ENCODE results near the gene ADAMTS12.

The ADAMTS12 gene

DNA sequence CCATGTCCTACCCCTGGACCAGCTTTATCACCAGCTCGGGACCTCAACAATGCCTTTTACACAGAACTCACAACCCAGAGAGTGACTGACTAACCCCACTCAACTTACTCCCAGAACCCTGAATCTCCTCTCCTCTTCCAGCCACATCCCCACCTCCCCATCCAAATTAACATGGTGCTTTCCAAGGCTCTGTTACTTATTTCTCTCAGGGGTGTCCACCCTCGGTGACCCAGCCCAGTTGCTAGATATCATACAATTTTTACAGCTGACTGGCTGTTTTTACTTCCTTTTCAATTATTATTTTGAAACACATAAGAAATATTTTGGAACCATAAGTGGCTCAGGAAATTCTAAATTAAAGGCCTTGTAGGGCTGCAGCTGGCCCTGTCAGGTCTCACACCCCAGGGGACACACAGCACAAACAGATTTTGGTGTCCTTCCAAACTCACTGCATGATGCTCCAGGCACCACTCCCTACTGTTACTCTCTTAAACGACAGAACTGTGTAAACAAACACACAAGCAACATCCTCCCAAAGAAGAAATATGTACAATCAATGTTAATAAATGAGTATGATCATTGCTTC lies 180.6 kb downstream of the ADAMTS12 start:
- DNase-seq: no peak

DNA sequence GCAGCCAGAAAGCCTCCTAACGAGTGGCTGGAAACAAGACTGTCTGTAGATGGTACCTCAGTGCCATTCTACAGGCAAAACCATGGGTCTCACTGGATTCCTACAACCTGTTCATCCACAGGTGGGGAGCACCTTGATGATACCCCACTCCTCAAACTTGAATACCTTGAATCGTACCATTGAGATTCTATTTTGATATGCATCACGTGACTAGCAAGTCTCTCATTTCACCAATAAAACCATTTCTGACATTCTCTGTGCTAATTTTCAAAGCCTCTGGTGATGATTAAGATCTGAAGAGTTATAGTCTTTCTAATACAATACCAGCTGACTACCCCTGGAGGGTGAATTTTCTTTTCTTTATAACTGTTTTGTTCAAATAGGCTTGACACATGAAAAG lies 188.9 kb downstream of the ADAMTS12 start:
- no peak for DNase-seq

DNA sequence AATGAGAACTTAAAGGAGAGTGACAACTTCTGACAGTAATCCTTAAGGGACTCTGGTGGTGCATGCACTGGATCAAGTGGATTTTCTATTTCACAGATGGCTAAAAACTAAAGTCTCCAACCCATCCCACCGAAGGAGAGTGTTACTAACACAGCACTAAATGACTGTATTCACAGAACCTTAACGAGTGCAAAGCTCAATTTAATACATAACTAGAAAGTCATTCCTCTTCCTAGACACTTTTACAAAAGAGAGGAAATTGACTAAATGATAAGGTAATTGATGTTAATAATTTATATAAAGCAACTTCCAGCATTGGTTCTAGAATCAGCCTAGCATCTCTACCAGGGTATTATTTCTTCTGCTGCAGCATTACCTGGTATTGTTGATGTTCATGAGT lies 189.8 kb downstream of the ADAMTS12 start:
- DNase-seq: no peak

DNA sequence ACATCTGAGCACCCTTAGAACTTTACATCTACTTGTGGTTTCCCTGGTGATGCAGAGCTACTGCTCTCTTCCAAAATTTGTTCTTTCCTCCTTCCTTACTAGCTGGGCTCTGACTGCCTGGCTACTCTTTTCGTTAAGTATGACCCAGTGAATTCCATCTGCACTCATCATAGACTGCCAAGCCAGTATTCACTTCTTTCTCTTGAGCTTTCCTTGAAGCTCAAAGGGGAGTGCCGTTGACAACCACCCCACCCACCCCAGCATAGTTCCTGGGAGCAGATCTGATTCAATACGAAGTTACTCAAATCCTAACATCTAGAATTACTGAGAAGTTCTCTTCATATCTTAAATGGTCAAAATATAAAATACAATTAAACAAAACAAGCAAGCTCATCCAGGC lies 190.5 kb downstream of the ADAMTS12 start:
- no peak for DNase-seq

DNA sequence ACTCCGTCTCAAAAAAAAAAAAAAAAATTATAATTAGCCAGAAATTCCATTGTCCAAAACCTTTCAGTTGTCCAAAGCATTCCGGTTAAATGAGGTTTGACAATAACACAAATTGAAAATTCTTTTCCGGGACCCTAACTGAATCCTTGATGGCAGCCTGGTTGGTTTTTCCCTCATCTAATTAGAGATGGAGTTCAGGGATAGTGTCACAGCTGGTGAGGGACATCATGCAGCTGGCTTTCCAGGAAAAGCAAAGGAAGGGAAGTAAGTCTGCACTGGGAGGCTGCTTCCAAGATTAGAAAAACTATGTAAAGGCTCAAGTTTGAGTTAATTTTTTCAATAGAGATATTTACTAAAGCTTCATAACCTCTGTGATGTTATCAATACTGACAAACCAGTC lies 195.4 kb downstream of the ADAMTS12 start:
- DNase-seq: no peak

DNA sequence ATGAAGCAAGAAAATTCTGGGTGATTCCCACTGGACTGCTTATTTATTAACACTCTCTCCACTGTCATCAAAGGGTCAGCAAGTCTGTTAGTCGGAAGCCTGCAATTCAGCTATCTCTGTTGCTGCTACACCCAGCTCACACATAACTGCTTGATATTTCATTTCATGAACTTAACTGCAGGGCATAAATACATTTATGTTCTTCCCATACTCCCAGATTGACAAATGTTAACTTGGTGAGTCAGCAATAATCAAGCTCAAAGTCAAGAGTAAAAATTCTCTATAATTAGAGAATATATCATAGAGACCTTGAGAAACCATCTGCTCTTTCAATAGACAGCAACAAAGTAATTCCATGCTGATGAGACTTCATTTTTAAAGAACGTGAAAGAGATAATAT lies 198.8 kb downstream of the ADAMTS12 start:
- DNase-seq: no peak

DNA sequence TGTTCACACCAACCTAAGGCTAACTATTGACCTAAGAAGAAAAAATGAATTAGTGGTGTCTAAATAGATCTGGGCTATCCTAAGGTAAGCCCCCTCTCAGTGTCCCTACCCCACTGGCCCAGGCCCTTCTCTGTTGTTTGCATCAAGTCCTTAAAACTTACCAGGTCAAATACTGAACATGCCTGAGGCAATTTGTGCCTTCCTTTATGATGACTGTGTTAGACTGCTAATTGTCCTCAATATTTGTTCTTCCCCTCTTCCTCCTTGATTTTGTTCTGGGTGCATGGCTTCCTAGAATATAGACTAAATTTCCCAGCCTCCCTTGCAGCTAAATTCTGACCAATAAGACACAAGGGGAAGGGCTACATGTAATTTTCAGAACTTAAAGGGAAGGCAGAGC lies 199.9 kb downstream of the ADAMTS12 start:
- no peak for DNase-seq

DNA sequence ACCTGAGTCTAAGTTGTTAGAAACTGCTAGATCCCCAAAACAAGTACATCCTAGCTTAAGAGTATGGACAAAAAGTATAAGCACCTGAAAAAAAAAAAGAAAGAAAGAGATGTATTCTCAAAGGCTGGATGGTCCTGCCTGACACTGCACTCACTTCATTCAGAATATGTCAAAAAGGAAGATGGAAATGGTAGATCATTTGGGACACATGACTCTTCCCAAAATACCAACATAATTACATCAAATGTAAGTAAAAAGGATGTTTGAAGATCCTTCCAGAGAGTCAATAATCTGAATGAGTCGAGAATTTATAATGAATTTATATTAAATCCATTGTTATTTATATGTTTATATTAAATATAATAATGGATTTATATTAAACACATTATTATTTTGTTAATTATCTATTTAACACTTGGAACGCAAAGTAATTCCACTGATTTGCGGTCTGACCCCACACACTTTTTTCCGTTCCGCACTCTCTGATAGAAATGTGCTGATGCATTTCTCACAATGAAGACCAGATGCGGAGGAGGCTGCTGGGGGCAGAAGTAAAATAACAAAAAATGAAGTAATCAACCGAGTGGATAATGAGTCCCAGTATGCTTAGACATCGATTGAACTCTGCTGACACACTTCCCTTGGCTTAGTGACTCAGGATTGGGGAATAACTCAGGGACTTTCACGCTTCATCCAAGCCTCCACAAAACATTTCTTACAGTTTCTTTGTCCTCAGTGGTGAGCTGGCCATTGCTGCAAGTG lies 201.2 kb downstream of the ADAMTS12 start:
- no peak for DNase-seq

DNA sequence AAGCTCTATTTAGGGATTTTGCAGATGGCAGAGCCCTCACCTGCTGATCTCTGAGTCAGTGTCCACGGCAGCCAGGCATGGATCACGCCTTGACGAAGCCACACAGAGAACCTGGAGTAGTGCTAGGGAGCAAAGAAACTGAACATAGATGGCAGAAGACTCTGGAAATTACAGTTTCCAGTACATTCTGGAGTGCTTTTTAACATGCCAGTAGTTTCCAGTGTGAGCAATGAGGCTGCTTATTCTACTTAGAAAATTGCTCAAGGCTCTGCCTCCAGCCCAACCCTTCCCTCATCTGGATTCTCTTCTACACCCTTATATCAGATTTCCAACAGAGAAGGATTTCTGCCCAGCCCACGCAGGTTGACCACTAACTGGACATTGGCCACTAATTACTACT lies 203.3 kb downstream of the ADAMTS12 start:
- DNase-seq: no peak

DNA sequence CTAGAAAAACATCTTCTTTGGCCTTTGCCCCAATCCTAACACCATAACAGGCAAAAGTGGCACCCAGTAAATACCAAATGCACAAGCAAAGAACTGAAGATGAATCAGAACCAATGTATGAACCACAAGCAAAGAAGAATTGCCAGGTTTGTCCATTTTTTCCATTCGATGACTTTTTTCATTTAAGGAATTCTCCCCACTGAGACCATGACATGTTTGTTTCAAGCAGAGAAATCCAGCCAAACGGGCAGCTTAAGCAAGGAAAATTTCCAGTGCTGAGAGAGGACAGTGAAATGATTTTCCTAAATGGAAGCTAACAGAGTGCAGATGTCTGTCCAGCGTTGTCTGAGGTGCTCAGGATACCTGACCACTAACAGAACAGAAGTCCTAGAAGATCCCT lies 203.7 kb downstream of the ADAMTS12 start:
- DNase-seq: no peak

DNA sequence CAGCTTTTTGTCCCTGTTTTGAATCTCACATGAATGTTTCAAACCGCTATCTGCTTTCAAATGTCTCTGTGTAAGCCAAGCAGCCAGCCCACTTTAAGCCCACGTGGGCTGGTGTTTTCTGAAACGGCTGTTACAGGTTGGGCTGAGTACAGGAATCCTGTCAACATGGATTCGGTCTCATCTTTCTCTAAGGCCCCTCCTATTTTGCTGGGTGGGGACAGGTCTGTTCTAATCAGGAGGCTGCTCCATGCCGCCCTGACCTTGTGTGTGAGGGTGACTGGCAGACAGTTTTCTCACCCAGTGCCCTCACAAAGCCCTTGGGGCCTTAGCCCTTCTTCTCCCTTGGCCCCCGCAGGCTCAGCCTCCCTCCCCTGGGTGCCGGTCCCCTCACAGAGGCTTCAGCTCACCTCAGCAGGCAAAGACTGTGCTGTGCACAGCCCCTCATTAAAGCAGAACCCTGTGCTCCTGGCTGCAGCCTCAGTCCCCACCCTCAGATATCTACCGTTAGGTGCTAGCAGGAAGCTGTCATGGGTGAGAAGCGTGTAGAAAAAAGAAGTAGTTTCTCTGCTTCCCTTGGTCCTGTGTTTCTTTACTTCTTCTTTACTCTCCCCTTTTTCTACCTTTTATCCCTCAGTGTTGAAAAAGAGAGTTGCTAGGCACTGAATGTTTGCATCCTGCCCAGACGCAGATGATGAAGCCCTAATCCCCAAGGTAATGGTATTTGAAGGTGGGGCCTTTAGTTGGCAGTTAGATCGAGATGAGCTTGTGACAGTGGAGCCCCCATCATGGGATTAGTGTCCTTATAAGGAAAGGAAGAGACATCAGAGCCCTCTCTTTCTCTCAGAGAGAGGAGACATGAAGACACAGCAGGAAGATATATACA lies 205.7 kb downstream of the ADAMTS12 start:
- DNase-seq: no peak

DNA sequence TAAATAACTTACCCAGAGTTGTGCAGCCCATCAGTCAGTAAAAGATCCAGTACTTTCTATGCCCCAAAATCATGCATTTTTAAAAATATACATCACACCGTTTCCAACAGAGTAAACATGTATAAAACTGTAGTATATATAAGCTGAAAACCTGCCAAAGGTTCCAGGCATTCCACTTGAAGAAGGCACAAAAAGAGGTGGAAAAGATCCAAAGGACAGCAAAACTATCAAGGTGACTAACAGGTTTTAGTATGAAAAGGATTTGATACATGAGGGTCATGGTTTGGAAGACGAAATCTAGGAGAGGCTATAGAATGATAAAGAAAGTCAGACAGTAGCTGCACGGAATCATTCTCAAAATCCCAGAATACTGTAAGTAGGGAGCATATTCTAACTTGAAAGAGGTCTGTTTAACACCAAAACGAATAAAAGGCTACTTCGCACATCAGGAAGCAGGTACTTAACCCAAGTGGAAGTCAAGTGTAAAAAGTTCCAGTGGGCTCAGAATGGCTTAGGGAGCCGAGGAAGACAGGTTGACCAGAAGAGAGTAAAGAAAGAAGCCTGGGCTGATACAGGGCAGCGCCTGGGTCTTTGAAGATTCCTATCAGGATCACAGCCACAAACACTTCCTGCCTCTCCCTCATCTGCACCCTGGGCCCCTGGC lies 207.2 kb downstream of the ADAMTS12 start:
- DNase-seq: no peak

DNA sequence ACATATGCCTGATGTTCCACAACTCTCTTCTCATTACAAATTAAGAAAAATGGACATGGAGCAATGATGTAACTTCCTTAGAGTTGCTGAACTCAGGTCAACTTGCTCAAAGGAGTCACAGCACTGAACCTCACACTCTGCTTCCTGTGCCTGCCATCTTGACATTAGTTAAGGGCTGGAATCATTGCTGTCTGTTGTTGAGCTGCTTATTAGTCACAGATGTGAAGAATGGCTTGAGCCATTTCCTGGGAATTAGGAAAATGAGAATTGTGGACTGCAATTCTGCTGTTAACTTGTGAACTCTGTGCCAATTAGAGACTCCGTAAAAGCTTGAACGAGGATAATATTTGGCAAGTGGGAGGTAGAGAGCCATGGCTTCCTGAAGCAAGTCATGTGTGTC lies 212.0 kb downstream of the ADAMTS12 start:
- DNase-seq: no peak

DNA sequence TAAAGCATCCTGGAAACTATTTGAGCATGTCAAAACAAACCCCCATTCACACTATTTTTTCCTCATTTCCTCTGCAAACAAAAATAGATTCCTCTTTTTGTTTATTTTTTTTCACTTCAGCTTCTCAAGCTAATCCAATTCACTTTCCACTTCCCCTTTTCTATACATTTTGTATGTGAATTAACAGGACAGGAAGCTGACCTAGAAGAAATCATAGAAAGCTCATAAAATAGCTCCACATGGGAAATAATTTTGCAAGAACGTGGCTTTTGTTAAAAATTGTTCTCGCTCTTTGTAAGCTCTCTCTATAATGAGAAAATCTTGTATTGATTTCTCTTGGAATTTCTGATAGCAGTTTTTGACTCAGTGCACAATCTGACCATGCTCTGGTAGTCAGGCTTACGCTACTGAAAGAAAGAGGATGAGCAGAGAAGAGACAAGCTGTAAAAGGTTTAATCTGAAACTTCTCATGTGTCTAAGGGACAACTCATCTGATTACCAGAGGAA lies 215.8 kb downstream of the ADAMTS12 start:
- DNase-seq: peak in 2 of 4 experiments; percentile 67 to 68

DNA sequence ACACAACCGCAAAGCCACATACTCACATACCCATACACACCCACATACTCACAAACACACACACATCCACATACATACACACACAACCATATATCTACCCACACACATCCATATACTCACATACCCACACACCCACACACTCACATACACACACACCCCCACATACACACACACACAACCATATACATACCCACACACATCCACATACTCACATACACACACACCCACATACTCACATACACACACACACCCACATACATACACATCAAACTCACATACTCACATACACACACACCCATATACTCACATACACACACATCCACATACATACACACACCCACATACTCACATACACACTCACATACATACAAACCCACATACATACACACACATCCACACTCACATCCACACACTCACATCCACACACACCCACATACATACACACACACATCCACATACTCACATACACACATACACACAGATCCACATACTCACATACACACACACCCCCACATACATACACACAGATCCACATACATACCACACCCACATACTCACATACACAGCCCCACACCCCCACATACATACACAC lies 220.0 kb downstream of the ADAMTS12 start:
- no peak for DNase-seq

DNA sequence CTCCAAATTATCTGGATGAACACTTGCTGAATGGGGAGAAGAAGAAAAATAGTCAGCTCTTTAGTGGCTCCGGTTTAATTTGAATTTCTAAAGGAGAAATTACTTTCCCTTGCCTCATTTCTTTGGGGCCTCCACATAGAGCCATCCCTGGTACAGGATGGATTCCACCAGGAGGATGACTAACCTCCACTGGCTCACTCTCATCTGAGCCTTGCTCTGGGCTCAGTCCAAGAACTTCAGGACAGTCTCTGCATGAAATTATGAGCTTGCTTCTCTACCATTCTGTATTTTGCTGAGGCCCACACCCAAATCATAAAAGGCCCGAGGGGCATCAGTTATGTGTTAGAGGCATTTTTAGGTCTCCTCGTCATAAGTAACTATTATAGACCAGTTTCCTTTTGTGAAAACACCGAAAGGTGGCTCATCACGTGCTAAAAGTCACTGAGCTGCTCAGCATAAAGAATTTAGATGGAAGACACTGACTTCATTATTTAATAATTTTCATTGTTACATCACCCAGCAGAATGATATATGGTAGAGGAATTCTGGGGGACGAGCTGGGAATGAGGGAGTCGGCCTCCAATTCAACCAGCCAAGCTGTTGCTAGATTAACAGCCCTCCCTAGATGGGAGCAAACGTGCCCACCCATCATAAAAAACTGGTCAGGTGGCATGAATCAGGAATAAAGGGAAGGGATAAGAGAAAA lies 228.9 kb downstream of the ADAMTS12 start:
- DNase-seq: no peak

DNA sequence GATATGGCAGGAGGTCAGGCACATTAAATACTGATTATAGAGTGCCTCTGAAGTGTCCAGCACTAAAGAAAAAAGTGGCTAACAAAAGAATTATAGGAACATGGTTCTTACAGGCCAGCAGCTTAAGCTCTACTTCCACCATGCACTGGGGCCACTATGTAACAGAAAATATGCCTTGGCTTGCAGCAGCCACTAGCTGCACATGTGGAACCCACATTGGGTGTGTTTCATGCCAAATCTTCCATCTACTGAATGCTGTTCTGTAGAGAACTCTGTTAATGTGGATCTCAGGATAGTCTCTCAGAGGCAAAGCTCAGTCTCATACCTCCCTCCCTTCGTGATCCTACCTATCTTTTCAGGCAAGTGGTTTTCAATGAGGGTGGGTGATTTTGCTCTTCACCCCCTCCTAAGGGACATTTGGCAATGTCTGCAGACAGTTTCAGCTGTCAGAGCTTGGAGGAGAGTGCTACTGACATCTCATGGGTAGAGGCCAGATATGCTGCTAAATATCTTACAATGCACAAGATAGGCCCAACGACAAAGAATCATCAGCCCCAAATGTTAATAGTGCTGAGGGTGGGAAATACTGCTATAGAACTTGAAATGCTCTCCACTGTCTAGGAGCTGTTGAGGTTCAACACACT lies 232.1 kb downstream of the ADAMTS12 start:
- no peak for DNase-seq

DNA sequence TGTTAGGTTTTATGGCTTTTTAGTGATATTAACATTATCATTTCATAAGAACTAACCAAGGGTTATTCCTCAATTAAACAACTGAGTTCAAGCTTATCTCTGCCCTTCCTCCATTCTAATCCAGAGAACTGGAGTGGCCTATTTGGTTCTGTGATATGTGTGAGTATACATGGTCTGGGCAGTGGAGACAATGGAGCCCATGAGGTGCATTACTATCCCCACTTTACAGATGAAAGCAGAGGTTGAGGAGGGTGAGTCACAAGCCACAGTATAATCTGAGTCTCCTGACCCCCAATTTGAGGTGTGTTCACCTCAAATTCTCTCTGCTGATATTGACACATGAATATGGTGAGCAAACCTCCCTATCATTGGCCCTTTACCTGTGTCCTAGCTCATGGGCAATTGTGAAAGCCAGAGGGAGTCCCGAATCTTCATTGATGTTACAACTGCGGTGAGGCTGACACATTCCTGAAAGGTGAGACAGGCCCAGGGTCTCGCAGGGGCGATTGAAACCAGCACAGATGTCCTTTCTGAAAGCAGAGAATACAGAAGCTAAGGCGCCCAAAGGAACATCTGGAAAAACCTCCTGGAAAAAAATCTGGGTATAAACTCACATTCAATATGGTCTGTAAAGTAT lies 233.9 kb downstream of the ADAMTS12 start:
- DNase-seq: no peak

DNA sequence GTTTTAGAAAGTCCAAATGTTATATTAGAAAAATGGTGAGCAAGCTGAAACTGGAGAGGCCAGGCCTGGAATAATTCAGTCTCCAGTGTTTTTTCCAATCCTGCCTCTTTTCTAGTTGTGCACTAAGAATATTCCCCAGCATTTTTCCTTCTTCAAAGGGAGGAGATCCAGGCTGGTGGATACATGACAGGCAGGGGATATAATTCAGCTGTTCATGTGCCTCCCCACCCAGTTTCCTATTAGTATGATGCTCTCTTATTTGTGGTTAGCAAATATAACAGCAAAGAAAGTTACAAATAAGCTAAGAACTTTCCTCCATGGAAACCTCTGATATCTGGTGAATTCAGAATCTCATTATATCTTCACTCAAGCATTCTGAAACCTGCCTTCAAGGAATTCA lies 234.6 kb downstream of the ADAMTS12 start:
- no peak for DNase-seq

DNA sequence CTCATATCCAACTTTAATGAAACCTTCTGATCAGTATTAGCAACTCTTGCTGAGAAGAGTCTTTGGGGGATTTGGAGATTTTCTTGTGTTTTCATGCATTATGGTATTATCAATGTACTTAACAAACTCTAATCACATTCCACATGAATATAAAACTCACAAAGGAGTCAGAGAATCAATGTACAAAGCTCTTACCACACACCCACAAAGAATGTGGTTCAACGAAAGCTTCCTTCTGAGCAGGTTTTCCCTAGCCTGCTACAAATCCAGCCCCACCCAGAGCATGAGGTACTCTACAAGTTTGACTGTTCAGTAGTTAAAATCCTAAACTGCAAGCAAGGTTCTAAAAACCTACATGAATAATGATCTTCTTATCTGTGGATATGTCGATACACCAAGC lies 240.9 kb downstream of the ADAMTS12 start:
- DNase-seq: no peak
